ENCODE measurements around the gene DYNC1I1. TPM values are rescaled to one million over a fixed set of nuclear protein-coding genes. Genes with fewer than 3 reads are reported as not detected.

DYNC1I1 gene
- polyA plus RNA-seq, 1 donor from 2014 or later, result 28.9 TPM

- Histone ChIP-seq H3K36me3 (ENCODE audit: insufficient read depth, low read length) (no peaks in the 10 kb centered on the region), H3K4me3 (ENCODE audit: low read length) (no peak overlapping the region), H2AFZ (ENCODE audit: low read depth, low read length) (no peak overlapping the region), H4K20me1 (ENCODE audit: insufficient read depth) (no peaks in the 10 kb centered on the region), H3K9me3 (ENCODE audit: low read length) (no peaks in the 10 kb centered on the region), H3K4me2 (ENCODE audit: low read length) (no peak overlapping the region), H3K27me3 (ENCODE audit: insufficient read depth, low read depth, low read length) (no peaks in the 10 kb centered on the region), H3F3A (ENCODE audit: insufficient read depth, low read length, poor library complexity, severe bottlenecking) (no peaks in the 10 kb centered on the region), H3K27ac (ENCODE audit: low read length) (no peak overlapping the region), H3K9me2 (ENCODE audit: insufficient read depth, low read length) (no peaks in the 10 kb centered on the region), H3K9ac (ENCODE audit: low read length) (no peak overlapping the region), H3K79me2 (replicated peaks; ENCODE audit: insufficient read depth, low read length) (no peaks in the 10 kb centered on the region)
- TF ChIP-seq MXI1 (conservative IDR thresholded peaks at IDR 0.05; ENCODE audit: poor library complexity, severe bottlenecking) (no peak), POLR2AphosphoS5 (IDR thresholded peaks at IDR 0.05) (no peak), TAF1 (IDR thresholded peaks at IDR 0.05; ENCODE audit: low read depth) (no peak), REST (IDR thresholded peaks at IDR 0.05; ENCODE audit: borderline replicate concordance) (no peak), CTCF (IDR thresholded peaks at IDR 0.05; ENCODE audit: poor library complexity, severe bottlenecking) (no peak), SMC3 (conservative IDR thresholded peaks at IDR 0.05; ENCODE audit: poor library complexity) (no peak), EP300 (conservative IDR thresholded peaks at IDR 0.05; ENCODE audit: poor library complexity, severe bottlenecking) (no peak), RAD21 (conservative IDR thresholded peaks at IDR 0.05) (no peak), EZH2 (IDR thresholded peaks at IDR 0.05; ENCODE audit: borderline replicate concordance, insufficient read depth, low read length, poor library complexity, severe bottlenecking) (no peak)
Measured at GRCh38 chr7:95875519-95875918, 103.2 kb downstream of the DYNC1I1 start.

- no peak overlapping the region for H3K4me2 ChIP-seq (ENCODE audit: low read length)
- no peak for TF ChIP-seq EP300 (conservative IDR thresholded peaks at IDR 0.05; ENCODE audit: poor library complexity, severe bottlenecking)
- no peak for TF ChIP-seq RAD21 (conservative IDR thresholded peaks at IDR 0.05)
- TF ChIP-seq SMC3 (conservative IDR thresholded peaks at IDR 0.05; ENCODE audit: poor library complexity), result no peak
Measured at GRCh38 chr7:95878677-95879076, 106.3 kb downstream of the DYNC1I1 start.

GRCh38 chr7:95881597-95881996, 109.2 kb downstream of the DYNC1I1 start:
- Histone ChIP-seq H3K9ac (ENCODE audit: low read length) (no peak overlapping the region), H3K4me3 (ENCODE audit: low read length) (no peak overlapping the region), H3K9me3 (ENCODE audit: low read length) (no peaks in the 10 kb centered on the region), H3K4me2 (ENCODE audit: low read length) (no peak overlapping the region), H3K9me2 (ENCODE audit: insufficient read depth, low read length) (no peaks in the 10 kb centered on the region), H4K20me1 (ENCODE audit: insufficient read depth) (no peaks in the 10 kb centered on the region), H2AFZ (ENCODE audit: low read depth, low read length) (no peak overlapping the region), H3K27ac (ENCODE audit: low read length) (no peak overlapping the region), H3K36me3 (ENCODE audit: insufficient read depth, low read length) (no peaks in the 10 kb centered on the region), H3K79me2 (replicated peaks; ENCODE audit: insufficient read depth, low read length) (no peaks in the 10 kb centered on the region), H3K27me3 (ENCODE audit: insufficient read depth, low read depth, low read length) (no peaks in the 10 kb centered on the region), H3F3A (ENCODE audit: insufficient read depth, low read length, poor library complexity, severe bottlenecking) (no peaks in the 10 kb centered on the region)
- TF ChIP-seq CTCF (IDR thresholded peaks at IDR 0.05; ENCODE audit: poor library complexity, severe bottlenecking) (no peak), MXI1 (conservative IDR thresholded peaks at IDR 0.05; ENCODE audit: poor library complexity, severe bottlenecking) (no peak)

More at GRCh38 chr7:95878677-95879076, 106.3 kb downstream of the DYNC1I1 start:
- Histone ChIP-seq H3K79me2 (replicated peaks; ENCODE audit: insufficient read depth, low read length) (no peaks in the 10 kb centered on the region), H3K9me2 (ENCODE audit: insufficient read depth, low read length) (no peaks in the 10 kb centered on the region), H4K20me1 (ENCODE audit: insufficient read depth) (no peaks in the 10 kb centered on the region), H3F3A (ENCODE audit: insufficient read depth, low read length, poor library complexity, severe bottlenecking) (no peaks in the 10 kb centered on the region), H3K9ac (ENCODE audit: low read length) (no peak overlapping the region), H3K4me3 (ENCODE audit: low read length) (no peak overlapping the region), H3K27ac (ENCODE audit: low read length) (no peak overlapping the region), H3K9me3 (ENCODE audit: low read length) (no peaks in the 10 kb centered on the region), H2AFZ (ENCODE audit: low read depth, low read length) (no peak overlapping the region), H3K36me3 (ENCODE audit: insufficient read depth, low read length) (no peaks in the 10 kb centered on the region), H3K27me3 (ENCODE audit: insufficient read depth, low read depth, low read length) (no peaks in the 10 kb centered on the region)

Measured in neural cell (in vitro differentiated cells).